AG04449 (cell line): Measurements from ENCODE around the gene CUL1.

ENCODE experiments used
- CTCF ChIA-PET: fragments of 350-600 bp; formaldehyde crosslinking; extraction: SDS; loops from one replicate; lab custom pipeline; 2021; ENCODE audit warnings: antibody characterized with exemption; lab: Yijun Ruan, JAX
- POLR2A ChIA-PET: fragments of 400-600, 350-600 bp; formaldehyde crosslinking; extraction: SDS; loops from one replicate; lab custom pipeline; 2020; ENCODE audit warnings: antibody characterized with exemption, inconsistent platforms; lab: Yijun Ruan, JAX
- DNase-seq: peaks from one replicate; pipeline ENCODE4 v3.0.0-alpha.2; 2010; ENCODE audit warnings: low read depth, low spot score
- H3K4me3 ChIP-seq: 2 replicates; pipeline ENCODE4 v1.5.1; 2011; ENCODE audit warnings: low read depth, mild to moderate bottlenecking, control low read depth, low read length
- TF ChIP-seq, protein P1 (sequence below): IDR thresholded peaks from one replicate; pipeline ENCODE4 v1.5.1; 2011; ENCODE audit warnings: mild to moderate bottlenecking, moderate library complexity, low read length, control low read depth, inconsistent platforms; ENCODE audit not compliant: insufficient read depth; ENCODE audit errors: missing control alignments

Gene CUL1

DNA sequence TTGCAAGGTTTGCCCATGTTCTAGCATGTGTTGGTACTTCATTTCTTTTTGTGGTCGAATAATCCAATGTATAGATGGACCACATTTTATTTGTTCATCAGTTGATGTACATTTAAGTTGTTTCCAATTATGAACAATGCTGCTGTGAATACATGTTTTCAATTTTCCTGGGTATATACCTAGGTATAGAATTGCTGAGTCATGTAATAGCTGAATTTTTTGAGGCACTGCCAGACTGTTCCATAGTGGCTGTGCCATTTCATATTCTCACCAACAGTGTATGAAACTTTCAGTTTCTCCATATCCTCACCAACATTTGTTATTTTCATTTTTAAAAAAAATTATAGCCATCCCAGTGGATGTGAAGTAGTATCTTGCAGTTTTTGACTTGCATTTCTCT, 94.9 kb downstream of the CUL1 start:
- no peak for DNase-seq
- ChIA-PET POLR2A (no interaction called here), CTCF (interaction anchor here (1.0 to 1.4 kb wide), 2 partner anchors 19 to 219 kb away, joined by 3 read pairs; no protein-coding TSS in a partner anchor)
- TF ChIP-seq, protein P1, sequence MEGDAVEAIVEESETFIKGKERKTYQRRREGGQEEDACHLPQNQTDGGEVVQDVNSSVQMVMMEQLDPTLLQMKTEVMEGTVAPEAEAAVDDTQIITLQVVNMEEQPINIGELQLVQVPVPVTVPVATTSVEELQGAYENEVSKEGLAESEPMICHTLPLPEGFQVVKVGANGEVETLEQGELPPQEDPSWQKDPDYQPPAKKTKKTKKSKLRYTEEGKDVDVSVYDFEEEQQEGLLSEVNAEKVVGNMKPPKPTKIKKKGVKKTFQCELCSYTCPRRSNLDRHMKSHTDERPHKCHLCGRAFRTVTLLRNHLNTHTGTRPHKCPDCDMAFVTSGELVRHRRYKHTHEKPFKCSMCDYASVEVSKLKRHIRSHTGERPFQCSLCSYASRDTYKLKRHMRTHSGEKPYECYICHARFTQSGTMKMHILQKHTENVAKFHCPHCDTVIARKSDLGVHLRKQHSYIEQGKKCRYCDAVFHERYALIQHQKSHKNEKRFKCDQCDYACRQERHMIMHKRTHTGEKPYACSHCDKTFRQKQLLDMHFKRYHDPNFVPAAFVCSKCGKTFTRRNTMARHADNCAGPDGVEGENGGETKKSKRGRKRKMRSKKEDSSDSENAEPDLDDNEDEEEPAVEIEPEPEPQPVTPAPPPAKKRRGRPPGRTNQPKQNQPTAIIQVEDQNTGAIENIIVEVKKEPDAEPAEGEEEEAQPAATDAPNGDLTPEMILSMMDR = no peak
- no peak overlapping the region for H3K4me3 ChIP-seq

DNA sequence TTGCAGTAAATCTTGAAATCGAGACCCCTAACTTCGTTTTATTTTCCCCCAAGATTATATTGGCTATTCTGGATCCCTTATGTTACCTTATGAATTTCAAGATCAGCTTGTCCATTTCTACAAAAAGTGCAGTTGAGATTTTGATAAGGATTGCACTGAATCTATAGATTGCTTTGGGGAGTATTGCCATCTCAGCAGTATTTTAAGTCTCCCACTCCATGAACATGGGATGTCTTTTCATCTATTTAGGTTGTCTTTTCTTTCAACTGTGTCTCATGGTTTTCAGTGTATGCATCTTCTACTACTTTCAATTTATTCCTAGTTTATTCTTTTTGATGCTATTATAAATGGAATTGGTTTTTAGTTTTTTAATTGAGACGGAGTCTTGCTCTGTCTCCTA, 95.8 kb downstream of the CUL1 start:
- ChIA-PET POLR2A (no interaction called here), CTCF (interaction anchor here (1.0 kb wide), 1 partner anchor 19 kb away, joined by 3 read pairs; no protein-coding TSS in a partner anchor)
- H3K4me3 ChIP-seq = no peak overlapping the region
- no peak for DNase-seq
- TF ChIP-seq, protein P1 = no peak

DNA sequence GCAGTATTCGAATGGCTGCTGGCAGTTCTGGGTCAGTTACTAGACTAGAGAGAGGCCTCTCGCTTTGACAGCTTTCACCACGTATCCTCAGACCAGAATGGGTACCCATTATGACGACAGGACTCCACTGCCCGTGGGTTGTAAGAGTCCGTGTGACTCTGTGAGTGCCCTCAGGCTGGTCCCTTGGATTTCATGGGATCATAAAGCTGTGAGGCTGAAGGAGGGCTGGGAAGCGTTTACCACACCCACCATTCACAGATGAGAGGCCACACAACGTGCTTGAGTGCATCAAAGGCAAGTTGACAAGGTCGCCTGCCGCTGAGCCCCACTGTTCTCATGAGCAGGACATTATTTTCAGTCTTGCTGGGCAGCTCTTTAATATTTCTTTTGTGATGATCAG, 98.1 kb downstream of the CUL1 start:
- TF ChIP-seq, protein P1 = no peak
- ChIA-PET POLR2A (interaction anchor here (0.6 kb wide), 1 partner anchor 10 kb away, joined by 3 read pairs; no protein-coding TSS in a partner anchor), CTCF (no interaction called here)
- DNase-seq = no peak
- no peak overlapping the region for H3K4me3 ChIP-seq

DNA sequence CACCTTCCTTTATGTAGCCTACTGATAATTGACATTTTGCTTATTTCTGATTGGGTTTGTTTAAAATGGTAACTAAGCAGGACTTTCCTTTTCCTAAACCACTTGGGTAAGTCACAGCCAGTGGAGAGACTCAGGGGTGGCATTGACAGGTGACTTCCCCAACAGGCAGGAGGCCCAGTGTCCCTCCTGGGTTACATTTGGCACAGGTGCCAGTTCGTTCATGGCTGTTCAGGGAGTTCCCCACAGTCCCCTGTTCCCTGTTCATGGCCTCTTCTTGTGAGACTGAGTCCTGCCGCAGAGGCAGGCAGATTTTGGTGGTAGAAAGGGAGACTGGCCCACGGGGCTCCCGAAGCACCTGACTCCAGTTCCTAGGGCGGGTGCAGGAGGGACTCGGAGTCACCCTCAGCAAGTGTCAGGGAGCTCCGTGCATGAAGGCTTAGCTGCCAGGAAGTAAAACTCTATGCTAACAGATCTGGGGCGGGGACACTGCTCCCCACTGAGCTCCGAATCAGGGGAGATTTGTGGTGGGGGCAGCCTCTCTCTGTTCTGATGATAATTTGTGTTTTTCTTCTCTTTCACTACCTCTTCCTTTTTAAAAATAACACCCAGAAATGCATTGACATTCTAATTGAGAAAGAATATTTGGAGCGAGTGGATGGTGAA, 101.3 kb downstream of the CUL1 start:
- DNase-seq = no peak
- POLR2A ChIA-PET = no interaction called here
- TF ChIP-seq, protein P1 = no peak
- no peak overlapping the region for H3K4me3 ChIP-seq
- CTCF ChIA-PET = interaction anchor here (0.6 kb wide), 1 partner anchor 50 kb away, joined by 3 read pairs; no protein-coding TSS in a partner anchor

DNA sequence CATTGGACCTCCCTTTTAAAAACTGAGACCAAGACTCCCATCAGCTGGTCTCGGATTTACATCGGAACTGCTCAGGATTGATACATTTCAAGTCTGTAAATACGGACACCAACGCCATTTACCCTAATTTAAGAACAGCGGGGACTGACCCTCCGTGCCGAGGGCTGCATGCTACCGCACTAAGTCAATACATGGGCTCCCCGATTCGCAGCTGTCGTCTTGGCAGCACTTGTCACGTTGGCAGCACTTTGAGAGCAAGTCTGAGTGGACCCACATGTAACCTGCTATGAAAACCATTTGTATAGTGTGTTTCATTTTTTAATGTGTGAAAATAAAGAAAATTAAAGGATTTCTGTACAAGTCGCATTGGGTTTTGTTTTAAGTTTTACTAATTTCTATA, 102.0 kb downstream of the CUL1 start:
- H3K4me3 ChIP-seq = no peak overlapping the region
- ChIA-PET CTCF (interaction anchor here (0.6 kb wide), 1 partner anchor 50 kb away, joined by 3 read pairs; no protein-coding TSS in a partner anchor), POLR2A (no interaction called here)
- no peak for DNase-seq
- TF ChIP-seq, protein P1 = no peak

DNA sequence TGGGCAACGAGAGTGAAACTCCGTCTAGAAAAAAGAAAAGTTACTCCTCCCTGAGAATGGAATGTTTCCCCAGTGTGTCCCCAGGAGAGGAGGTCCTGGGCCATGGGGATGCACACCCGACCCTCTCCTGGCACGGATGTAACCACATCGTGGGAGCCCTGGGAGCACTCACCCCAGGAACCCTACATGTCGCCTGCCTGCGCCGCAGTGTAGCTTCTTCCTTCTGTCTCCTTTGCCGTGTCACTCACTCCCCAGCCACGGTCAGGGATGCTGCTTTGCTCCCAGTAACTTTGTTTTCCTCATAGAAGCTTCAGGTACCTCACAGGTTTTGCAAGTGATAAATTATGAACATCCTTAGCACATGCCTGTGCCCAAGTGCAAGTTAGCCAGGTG, 103.4 kb downstream of the CUL1 start:
- CTCF ChIA-PET = no interaction called here
- POLR2A ChIA-PET = no interaction called here
- DNase-seq = no peak
- TF ChIP-seq, protein P1 = no peak
- H3K4me3 ChIP-seq = no peak overlapping the region
